GM21825 (cell line): ENCODE measurements around the gene PXK.
"Not testable (repeated sequence)": the region's sequence is repeated elsewhere in the genome, so short reads cannot be mapped to it uniquely, and the experiment has no call there.

Experiments
- ATAC-seq: cut with Tn5 transposase; IDR thresholded peaks from one replicate; pipeline ENCODE4 v1.9.1; 2021; ENCODE audit warnings: mild to moderate bottlenecking, moderate library complexity; ENCODE audit not compliant: unreplicated experiment

Gene PXK

DNA sequence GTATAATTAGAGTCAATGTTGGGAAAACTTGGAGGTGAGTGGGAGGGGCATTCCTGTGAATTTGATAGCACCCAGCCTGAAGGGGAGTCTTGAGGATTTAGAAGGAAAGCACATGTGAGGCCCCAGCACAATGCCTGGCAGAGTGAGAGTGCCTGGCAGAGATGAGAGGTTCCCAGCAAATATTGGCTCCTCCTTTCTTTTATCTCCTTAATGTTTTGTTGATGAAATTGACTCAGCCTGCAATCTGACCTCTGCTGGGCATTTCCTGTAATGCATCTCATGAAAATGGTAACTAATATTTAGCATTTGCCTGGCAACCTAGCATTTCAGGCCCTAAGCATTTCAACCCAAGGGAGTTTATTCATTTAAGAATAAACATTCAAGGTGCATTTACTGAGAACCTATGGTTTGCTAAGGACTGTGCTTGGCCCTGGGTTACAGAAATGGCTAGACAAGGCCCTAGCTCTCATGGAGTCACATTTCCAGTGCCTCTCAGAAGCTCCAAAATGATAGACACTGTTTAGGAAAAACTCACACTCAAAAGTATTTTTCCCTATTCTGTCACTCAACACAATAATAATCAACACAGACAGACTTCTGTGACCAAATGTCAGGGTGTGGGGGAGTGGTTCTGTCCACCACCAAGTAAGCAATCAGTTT lies 82.0 kb downstream of the PXK start:
- ATAC-seq, result no peak

DNA sequence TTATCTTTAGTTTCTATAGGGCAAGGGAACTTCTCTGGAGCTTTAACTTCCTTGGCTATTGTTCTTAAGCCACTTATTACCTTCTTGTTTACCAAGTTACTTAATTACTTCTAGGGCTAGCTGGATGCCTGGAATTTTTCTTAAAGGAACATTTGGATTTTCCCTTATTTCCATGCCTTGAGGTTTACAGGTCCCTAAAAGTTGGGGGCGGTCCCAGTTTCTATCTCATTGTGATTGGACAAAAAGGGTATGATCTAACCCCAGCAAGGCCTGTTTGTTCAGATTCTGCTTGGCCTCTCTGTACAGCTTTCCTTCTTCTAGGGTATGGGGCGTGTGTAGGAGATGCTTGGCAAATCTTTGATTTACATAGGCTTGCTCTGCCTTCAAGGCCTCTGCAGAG lies 83.5 kb downstream of the PXK start:
- no peak for ATAC-seq

DNA sequence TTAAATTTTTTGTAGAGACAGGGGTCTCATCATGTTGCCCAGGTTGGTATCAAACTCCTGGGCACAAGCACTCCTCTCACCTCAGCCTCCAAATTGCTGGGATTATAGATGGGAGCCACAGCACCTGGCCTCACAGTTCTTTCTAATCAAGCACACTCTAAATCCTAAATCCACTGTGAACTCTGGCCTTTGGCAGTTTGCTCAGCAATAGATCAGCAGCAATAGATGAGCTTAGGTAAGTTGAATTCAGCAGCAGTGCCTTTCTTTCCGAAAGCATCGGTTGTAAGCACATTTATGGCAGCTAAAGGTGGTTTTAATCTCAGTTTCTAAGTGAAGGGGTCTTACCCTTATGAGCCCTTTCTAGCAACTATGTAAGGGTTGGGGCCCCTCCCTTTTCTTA lies 84.4 kb downstream of the PXK start:
- no peak for ATAC-seq

DNA sequence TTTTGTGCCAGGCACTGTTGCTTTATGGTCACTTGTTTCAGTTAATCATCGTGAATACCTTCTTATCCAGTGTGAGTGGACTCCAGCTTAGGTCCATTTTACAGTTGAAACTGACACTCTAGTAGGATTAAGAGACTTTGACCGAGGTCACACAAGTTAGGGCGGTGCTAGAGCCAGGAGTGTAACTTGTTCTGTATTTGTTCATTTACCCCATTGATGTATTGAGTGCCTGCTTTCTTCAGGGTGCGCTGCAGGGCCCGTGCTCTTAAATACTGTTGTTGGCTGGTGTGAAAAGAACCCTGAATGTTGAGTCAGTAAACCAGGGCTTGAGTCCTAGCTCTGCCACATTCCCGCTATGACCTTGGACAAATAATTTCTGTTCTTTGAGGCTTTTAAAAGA lies 85.5 kb downstream of the PXK start:
- ATAC-seq, result no peak

DNA sequence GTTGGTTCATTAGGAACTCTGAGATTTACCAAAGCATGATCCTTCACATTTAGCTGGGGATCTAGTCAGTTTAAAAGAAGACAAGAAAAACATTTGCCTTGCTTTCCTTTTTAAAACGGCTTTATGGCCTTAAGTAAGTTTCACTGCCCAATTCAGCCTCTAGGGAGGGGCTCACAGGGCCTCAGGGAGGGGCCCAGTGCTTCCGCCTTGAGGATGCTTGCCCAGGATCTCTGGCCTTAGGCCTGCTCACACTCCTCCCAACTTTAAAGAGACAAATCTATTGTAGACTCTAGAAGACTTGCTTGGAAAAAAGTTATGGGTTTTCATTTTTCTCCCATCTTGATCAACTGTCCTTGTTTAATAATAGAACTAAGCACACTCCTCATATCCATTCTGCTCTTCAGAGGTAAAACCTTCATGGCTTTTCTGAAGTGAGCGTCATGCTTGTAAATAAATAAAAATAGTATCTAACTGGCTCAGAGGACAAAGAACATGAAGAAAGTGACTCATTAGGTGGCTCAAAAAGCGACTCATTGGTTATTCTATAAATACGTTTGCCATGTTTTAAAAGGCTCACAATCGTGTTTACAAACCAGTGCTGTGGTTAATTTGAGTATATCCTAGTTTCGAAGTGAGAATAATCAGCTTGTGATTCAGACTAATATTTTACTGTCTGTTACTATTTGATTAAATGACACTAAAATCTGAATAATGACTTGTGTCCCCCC lies 87.3 kb downstream of the PXK start:
- peak; percentile 61 for ATAC-seq

DNA sequence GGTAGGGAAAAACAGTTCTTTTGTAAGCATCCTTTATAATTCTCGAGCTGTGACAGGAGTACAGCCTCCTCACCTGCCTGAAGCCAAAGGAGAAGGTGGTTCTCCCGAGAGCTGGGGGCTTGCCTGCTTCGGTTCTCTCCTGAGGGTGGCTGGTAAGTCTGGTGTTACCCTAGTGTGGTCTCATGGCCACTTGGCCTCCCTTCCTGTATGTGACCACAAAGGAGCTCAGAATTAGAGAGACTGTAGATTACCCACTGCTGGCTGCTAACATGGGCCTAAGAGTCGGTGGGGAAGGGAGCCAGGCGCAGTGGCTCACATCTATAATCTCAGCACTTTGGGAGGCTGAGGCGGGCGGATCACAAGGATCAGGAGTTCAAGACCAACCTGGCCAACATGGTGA lies 88.3 kb downstream of the PXK start:
- ATAC-seq, result no peak

DNA sequence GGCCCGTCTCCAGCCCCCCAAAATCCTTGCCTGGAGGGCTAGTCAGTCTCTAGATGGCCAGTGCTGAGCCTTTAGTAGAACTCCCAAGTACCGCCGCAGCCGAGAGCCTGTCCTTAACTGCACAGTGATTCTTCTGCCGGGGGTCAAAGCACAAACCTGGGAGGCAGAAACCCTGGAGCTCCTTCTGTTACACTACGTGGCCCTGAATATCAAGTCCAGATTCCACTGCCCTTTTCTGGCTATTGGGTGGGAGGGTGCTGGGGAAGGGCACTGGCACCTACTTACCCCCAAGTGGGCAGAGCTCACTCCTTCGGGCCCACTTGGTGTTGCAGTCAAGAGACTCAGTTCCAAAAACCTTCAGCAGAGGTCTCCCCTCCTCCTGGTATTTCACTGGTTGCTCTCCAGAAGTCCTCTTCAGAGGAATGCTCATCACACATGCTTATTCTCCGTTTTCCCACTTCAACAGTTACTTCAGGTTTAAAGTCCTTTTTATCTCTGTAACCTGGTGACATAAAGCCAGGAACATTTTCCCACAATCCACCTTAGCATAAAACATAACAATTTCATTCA lies 90.1 kb downstream of the PXK start:
- no peak for ATAC-seq

DNA sequence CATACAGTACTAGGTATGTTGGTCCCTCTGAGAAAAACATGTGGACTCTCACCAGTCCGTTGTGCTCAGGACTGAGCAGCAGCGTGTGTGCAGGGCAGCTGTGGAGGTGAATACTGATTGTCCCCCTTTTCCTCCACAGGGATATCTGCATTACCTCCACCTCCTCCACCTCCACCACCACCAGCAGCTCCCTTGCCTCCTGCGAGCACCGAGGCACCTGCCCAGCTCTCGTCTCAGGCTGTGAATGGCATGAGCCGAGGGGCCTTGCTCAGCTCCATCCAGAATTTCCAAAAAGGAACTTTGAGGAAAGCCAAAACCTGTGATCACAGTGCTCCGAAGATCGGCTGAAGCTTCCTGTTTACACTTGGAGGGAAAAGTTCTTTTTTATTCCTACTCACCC lies 91.9 kb downstream of the PXK start:
- no peak for ATAC-seq

DNA sequence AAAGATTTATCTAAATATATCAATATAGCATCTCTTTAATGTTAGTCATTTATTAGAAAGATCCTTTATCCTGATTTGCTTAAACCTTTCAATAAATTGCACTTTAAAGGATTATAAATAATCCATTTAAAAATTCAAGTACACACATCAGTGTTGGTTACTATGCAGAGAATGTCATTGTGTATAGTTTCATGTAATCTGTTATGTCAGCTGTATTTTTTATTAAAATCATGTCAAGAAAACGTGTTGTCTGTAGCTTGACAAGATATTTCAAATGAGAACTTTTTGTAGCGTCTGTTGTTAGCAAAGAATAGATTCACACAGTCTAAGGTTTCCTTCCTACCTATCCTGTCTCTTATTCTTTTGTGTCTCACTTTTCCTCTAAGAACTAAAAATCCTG lies 93.1 kb downstream of the PXK start:
- ATAC-seq, result no peak

DNA sequence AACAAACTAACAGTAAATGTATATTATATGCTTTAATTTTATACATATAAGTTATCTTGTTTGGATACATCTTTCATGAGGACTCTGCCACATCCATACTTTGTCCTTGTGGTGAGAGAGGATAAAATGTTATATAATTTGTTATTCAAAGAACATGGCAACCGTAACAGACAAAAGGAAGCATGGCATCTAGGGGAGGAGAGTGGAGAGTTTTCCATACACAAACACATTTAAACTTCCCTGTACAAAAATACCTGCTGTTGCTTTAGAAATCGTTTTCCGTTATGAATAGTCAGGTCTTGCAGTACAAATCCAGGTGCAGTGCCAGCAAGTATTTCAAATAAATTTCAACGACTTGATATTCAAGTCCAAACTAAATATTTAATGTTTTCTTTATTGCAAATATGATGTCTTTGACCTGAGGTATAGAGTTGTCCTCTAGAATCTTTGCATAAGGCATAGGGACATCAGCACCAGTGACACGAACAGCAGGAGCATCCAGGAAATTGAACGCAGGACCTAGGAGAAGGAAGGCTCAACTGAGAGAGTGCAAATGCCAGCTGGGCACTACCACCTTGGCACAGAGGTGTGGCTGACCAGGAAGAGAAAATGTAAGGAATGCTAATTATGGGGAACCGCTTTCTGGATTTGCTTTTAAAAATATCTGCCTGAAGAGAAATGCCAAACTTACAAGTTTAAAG lies 95.1 kb downstream of the PXK start:
- no peak for ATAC-seq

DNA sequence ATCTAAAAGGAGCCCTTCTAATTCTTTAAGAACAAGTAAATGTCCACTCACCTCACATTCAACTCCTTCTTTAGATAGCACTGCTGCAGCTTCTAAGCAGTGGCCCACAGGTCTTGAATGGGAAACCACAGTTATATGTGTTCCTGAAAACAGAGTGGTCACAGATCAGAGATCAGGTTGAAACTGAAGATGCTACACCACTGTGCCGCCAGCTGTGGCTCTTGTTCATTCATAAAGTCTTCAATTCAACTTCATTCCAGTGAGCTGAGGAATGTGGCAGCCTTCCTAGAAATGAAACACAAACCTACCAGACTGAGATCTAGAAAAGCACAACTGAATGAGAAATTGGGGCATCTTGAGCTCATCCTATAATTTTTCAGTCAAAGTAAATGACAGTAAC lies 97.0 kb downstream of the PXK start:
- peak; percentile 48 for ATAC-seq

DNA sequence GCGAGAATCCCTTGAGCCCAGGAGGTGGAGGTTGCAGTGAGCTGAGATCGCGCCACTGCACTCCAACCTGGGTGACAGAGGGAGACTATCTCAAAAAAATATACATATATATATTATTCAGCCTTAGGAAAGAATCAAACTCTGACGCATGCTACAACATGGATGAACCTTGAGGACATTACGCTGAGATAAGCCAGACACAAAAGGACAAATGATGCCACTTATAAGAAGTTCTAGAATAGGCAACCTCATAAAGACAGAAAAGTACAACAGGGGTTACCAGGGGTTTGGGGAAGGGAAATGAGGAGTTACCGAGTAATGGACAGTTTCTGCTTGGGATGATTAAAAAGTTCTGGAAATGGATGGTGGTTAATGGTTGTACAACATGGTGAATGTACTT lies 100.2 kb downstream of the PXK start:
- no peak for ATAC-seq

DNA sequence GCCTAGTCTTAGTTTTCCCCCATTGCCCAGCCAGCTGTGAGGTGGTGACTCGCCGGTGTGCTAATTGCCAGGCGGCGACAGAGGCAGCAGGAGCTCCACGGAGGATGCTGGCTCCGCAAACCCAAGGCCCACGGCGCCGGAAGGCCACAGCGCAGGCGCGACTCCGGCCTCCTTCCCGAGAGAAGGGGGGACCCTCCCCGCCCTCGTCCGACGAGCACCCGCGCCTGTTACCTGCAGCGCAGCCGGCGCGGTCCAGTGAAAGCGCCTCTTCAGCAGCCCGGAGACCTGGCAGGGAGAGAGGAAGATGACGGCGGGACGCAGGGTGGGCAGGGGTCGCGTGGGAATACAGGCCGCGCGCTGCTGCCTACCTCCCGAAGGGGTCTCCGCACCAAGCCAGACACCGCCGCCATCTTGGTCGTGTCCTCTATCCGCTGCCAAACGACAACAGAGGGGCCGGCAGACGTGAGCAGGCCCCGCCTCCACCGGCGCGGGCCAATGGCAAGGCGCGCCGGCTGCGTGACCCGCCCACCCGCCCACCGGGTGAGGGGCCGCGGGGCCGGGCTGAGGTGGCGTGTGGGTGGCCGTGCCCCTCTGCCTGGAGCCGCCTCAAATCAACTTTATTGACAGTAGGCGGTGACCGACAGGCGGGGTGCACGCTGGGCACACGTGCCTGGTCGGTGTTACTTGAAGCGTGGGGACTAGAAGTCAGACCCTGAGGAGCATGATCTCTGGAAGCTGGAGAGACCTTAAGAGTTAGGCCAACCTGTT lies 100.9 kb downstream of the PXK start, which contains the start of gene PDHB:
TSS of gene PDHB (minus strand) at position 433 of the 768 bp plus-strand sequence. CDS start at position 410, 23 bp downstream.
- peak; percentile 96 for ATAC-seq

DNA sequence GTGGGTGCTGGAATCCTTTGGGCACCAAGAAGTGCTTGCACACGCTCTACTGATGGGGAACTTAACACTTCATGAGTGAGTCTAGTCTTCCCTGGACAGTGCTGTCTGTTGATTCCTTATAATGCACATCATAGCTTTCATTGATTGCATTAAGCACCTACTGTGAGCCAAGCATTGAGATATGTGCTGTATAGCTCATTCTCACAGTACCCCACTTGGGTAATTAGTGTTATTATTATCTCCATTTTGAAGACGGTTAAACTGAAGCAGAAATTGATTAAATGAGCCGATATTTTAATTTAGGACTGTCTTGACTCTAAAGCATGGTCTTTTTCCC lies 101.4 kb downstream of the PXK start:
- ATAC-seq, result no peak

DNA sequence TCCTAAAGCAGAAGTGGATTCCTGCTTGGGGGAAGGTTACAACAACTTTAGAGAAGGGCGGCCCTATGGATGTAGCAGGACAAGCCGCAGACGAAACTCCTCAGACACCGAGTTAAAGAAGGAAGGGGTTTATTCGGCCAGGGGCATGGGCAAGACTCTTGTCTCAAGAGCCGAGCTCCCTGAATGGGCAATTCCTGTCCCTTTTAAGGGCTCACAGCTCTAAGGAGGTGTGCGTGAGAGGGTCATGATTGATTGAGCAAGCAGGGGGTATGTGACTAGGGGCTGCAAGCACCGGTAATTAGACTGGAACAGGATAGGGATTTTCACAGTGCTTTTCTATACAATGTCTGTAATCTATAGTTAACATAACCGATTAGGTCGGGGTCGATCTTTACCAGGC lies 101.8 kb downstream of the PXK start:
- no peak for ATAC-seq

DNA sequence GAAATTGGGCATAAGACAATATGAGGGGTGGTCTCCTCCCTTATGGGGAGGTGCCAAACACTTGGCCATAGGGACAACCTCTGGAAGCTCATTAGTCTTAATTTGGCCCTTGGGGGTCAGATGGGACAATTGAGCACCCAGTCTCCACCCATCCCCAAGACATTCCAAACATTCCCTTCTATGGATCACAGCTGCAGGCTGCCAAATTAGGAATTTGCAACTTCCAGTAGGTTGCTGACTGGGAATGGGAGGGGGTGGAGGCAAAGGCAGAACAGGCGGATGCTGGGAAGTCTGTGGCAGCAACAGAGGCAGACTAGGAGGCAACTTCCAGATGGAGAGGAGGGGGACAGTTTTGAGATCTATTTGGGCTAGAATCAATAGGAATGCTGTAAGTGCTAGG lies 102.3 kb downstream of the PXK start:
- ATAC-seq, result no peak

DNA sequence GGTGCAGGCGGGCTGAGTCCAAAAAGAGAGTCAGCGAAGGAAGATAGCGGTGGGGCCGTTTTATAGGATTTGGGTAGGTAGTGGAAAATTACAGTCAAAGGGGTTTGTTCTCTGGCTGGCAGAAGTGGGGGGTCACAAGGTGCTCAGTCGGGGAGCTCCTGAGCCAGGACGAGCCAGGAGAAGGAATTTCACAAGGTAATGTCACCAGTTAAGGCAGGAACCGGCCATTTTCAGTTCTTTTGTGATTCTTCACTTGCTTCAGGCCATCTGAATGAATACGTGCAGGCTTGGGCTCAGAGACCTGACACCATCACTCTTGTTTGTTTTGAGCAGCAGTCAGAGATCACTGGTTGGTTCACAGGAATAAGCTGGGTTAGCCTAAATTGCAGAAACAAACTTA lies 104.6 kb downstream of the PXK start:
- ATAC-seq, result not testable (repeated sequence)

DNA sequence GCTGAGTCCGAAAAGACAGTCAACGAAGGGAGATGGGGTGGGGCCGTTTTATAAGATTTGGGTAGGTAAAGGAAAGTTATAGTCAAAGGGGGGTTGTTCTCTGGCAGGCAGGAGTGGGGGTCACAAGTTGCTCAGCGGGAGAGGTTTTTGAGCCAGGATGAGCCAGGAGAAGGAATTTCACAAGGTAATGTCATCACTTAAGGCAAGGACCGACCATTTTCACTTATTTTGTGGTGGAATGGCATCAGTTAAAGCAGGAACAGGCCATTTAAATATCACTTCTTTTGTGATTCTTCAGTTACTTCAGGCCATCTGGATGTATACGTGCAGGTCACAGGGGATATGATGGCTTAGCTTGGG lies 108.3 kb downstream of the PXK start:
- not testable (repeated sequence) for ATAC-seq

DNA sequence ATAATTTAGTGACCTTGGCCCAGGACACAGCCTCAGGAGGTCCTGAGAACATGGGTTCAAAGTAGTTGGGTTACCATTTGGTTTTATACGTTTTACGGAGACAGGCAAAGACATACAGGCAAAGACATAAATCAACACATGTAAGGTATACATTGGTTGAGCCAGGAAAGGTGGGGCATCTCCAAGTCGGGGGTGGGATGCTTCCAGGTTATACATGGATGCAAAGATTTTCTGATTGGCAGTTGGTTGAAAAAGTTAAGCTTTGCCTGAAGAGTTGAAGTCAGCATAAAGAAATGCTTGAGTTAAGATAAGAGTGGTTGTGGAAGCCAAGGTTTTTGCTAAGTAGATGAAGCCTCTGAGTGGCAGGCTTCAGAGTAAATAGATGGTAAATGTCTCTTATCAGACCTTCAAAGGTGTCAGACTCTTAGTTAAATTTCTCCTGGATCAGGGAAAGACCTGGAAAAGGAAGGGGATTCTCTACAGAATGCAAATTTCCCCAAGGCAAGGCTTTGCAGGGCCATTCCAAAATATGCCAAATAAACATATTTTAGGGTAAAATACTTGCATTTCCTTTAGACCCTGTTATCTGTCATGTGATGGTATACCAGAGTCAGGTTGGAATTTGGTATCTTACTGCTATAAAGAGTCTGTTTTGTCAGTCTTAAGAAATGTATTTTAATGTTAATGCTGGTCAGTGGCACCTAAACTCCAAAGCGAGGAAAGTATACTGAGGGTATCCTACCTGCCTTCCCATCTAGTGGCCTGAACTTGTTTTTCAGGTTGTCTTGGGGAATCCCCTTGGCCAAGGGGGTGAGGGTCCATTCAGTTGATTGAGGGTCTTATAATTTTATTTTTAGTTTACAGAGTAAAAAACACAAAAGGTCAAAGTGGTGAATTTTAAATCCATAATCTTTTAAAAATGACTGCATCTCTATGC lies 109.1 kb downstream of the PXK start:
- ATAC-seq, result no peak

DNA sequence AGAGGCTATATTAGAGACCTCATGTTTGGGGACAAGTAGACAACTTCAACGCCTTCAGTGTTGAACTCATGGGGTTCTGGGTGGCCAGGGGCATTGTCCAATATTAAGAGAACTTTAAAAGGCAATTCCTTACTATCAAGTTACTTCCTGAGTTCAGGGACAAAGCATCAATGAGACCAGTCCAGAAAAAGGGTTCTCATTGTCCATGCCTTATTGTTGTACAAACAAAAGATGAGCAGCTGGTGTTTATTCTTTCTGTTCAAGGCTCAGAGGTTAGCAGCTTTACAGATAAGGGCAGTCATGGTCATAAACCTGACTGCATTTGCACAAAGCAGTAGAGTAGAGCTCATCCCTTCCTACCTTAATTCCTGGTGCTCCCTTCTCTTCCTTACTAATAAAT lies 119.5 kb downstream of the PXK start:
- no peak for ATAC-seq
